WTC11 (cell line): ENCODE measurements around the gene RPL29.

ENCODE experiments used
- FOXP1 ChIP-seq: sonication (generic); formaldehyde crosslinking; IDR thresholded peaks from 2 replicates; pipeline ENCODE4 v1.8.0; 2022; ENCODE audit warnings: missing genetic modification reagents, mild to moderate bottlenecking, moderate library complexity, borderline replicate concordance
- IRF2 ChIP-seq: sonication (generic); formaldehyde crosslinking; IDR thresholded peaks from 2 replicates; pipeline ENCODE4 v1.8.0; 2022; ENCODE audit warnings: low read depth, missing genetic modification reagents, borderline replicate concordance
- SMAD3 ChIP-seq: sonication (generic); formaldehyde crosslinking; IDR thresholded peaks from 2 replicates; pipeline ENCODE4 v1.8.0; 2022; ENCODE audit warnings: missing genetic modification reagents, mild to moderate bottlenecking, borderline replicate concordance
- SP1 ChIP-seq: sonication (generic); formaldehyde crosslinking; conservative IDR thresholded peaks from 2 replicates; pipeline ENCODE4 v1.8.1; 2022; ENCODE audit warnings: missing genetic modification reagents
- TEAD1 ChIP-seq: sonication (generic); formaldehyde crosslinking; IDR thresholded peaks from 2 replicates; pipeline ENCODE4 v1.8.0; 2022; ENCODE audit warnings: mild to moderate bottlenecking, missing genetic modification reagents
- ZNF263 ChIP-seq: sonication (generic); formaldehyde crosslinking; IDR thresholded peaks from 2 replicates; pipeline ENCODE4 v1.8.1; 2022; ENCODE audit warnings: low read depth, mild to moderate bottlenecking, moderate library complexity, missing genetic modification reagents
- TF ChIP-seq, protein P1 (sequence below): fragments of 250-450 bp; sonication (Bioruptor Pico); IDR thresholded peaks from 2 replicates; pipeline ENCODE4 v1.9.0; 2021; ENCODE audit warnings: moderate library complexity, mild to moderate bottlenecking, inconsistent platforms, borderline replicate concordance
- TF ChIP-seq, protein P2 (sequence below): fragments of 200-600 bp; IDR thresholded peaks from 2 replicates; pipeline ENCODE4 v1.8.0; 2022; ENCODE audit warnings: antibody characterized with exemption
- TF ChIP-seq, protein P3 (sequence below): sonication (generic); formaldehyde crosslinking; IDR thresholded peaks from 2 replicates; pipeline ENCODE4 v1.8.0; 2022; ENCODE audit warnings: missing genetic modification reagents
- TF ChIP-seq, protein P4 (sequence below): sonication (generic); formaldehyde crosslinking; IDR thresholded peaks from 2 replicates; pipeline ENCODE4 v1.8.0; 2022; ENCODE audit warnings: mild to moderate bottlenecking, missing genetic modification reagents
- TF ChIP-seq, protein P5 (sequence below): sonication (generic); formaldehyde crosslinking; IDR thresholded peaks from 2 replicates; pipeline ENCODE4 v1.8.0; 2022; ENCODE audit warnings: mild to moderate bottlenecking, missing genetic modification reagents

DNA sequence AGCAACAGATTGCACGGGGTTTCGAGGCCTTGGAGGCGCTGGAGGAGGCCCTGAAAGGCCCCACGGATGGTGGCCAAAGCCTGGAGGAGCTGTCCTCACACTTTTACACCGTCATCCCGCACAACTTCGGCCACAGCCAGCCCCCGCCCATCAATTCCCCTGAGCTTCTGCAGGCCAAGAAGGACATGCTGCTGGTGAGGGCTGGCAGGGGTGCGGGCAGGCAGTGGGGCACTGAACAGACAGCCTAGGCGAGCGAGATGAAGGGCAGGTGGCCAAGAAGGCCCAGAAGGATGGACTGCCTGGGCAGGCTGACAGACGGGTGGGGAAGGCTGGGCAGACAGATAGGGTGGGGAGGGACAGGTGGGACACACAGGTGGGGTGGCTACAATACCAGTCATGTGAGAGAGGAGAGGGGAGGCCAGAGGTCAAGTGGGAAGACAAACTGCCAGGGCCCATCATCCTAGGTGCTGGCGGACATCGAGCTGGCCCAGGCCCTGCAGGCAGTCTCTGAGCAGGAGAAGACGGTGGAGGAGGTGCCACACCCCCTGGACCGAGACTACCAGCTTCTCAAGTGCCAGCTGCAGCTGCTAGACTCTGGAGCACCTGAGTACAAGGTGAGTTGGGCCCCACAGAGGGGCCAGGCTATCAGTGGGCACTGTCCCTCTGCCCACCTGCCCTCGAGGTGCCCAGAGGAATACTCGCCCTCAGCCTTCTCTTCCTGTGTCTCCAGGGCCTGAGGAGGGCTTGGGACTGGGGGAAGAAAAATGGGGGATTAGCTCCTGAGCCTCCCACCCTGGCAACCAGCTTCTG is 50.5 kb downstream of the RPL29 start:
- TF ChIP-seq, protein P1, sequence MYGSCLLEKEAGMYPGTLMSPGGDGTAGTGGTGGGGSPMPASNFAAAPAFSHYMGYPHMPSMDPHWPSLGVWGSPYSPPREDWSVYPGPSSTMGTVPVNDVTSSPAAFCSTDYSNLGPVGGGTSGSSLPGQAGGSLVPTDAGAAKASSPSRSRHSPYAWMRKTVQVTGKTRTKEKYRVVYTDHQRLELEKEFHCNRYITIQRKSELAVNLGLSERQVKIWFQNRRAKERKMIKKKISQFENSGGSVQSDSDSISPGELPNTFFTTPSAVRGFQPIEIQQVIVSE (CRISPR knock-in tag): no peak
- TF ChIP-seq, protein P2, sequence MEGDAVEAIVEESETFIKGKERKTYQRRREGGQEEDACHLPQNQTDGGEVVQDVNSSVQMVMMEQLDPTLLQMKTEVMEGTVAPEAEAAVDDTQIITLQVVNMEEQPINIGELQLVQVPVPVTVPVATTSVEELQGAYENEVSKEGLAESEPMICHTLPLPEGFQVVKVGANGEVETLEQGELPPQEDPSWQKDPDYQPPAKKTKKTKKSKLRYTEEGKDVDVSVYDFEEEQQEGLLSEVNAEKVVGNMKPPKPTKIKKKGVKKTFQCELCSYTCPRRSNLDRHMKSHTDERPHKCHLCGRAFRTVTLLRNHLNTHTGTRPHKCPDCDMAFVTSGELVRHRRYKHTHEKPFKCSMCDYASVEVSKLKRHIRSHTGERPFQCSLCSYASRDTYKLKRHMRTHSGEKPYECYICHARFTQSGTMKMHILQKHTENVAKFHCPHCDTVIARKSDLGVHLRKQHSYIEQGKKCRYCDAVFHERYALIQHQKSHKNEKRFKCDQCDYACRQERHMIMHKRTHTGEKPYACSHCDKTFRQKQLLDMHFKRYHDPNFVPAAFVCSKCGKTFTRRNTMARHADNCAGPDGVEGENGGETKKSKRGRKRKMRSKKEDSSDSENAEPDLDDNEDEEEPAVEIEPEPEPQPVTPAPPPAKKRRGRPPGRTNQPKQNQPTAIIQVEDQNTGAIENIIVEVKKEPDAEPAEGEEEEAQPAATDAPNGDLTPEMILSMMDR: no peak
- TF ChIP-seq TEAD1: no peak
- no peak for TF ChIP-seq FOXP1 (CRISPR knock-in tag)
- TF ChIP-seq IRF2: no peak
- no peak for TF ChIP-seq SP1 (CRISPR knock-in tag)
- TF ChIP-seq, protein P3, sequence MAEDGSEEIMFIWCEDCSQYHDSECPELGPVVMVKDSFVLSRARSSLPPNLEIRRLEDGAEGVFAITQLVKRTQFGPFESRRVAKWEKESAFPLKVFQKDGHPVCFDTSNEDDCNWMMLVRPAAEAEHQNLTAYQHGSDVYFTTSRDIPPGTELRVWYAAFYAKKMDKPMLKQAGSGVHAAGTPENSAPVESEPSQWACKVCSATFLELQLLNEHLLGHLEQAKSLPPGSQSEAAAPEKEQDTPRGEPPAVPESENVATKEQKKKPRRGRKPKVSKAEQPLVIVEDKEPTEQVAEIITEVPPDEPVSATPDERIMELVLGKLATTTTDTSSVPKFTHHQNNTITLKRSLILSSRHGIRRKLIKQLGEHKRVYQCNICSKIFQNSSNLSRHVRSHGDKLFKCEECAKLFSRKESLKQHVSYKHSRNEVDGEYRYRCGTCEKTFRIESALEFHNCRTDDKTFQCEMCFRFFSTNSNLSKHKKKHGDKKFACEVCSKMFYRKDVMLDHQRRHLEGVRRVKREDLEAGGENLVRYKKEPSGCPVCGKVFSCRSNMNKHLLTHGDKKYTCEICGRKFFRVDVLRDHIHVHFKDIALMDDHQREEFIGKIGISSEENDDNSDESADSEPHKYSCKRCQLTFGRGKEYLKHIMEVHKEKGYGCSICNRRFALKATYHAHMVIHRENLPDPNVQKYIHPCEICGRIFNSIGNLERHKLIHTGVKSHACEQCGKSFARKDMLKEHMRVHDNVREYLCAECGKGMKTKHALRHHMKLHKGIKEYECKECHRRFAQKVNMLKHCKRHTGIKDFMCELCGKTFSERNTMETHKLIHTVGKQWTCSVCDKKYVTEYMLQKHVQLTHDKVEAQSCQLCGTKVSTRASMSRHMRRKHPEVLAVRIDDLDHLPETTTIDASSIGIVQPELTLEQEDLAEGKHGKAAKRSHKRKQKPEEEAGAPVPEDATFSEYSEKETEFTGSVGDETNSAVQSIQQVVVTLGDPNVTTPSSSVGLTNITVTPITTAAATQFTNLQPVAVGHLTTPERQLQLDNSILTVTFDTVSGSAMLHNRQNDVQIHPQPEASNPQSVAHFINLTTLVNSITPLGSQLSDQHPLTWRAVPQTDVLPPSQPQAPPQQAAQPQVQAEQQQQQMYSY (CRISPR knock-in tag): no peak
- TF ChIP-seq, protein P4, sequence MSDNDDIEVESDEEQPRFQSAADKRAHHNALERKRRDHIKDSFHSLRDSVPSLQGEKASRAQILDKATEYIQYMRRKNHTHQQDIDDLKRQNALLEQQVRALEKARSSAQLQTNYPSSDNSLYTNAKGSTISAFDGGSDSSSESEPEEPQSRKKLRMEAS (CRISPR knock-in tag): no peak
- TF ChIP-seq, protein P5, sequence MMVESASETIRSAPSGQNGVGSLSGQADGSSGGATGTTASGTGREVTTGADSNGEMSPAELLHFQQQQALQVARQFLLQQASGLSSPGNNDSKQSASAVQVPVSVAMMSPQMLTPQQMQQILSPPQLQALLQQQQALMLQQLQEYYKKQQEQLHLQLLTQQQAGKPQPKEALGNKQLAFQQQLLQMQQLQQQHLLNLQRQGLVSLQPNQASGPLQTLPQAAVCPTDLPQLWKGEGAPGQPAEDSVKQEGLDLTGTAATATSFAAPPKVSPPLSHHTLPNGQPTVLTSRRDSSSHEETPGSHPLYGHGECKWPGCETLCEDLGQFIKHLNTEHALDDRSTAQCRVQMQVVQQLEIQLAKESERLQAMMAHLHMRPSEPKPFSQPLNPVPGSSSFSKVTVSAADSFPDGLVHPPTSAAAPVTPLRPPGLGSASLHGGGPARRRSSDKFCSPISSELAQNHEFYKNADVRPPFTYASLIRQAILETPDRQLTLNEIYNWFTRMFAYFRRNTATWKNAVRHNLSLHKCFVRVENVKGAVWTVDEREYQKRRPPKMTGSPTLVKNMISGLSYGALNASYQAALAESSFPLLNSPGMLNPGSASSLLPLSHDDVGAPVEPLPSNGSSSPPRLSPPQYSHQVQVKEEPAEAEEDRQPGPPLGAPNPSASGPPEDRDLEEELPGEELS (CRISPR knock-in tag): no peak
- no peak for TF ChIP-seq SMAD3 (CRISPR knock-in tag)
- TF ChIP-seq ZNF263 (CRISPR knock-in tag): no peak
